K562 (cell line): ENCODE data around the gene SHISA4. TPM values are rescaled to one million over a fixed set of nuclear protein-coding genes. Genes with fewer than 3 reads are reported as not detected.
A peak's percentile ranks its signal among the peaks of the same experiment; 100 is the strongest.

Experiments
- CBFA2T3 ChIP-seq: fragments of 450-650 bp; IDR thresholded peaks from 2 replicates; pipeline ENCODE4 v1.6.1; 2017
- CBX1 ChIP-seq: sonication (generic); IDR thresholded peaks from 2 replicates; pipeline ENCODE4 v1.6.1; 2016; ENCODE audit warnings: antibody characterized with exemption, low read depth, mild to moderate bottlenecking
- CBX5 ChIP-seq: IDR thresholded peaks from 2 replicates; pipeline ENCODE4 v1.6.1; 2014; ENCODE audit warnings: low read depth, borderline replicate concordance
- CTBP1 ChIP-seq: fragments of 450-650 bp; IDR thresholded peaks from 2 replicates; pipeline ENCODE4 v1.6.1; 2016; ENCODE audit warnings: borderline replicate concordance
- E2F1 ChIP-seq: sonication (generic); formaldehyde crosslinking; IDR thresholded peaks from 2 replicates; pipeline ENCODE4 v1.8.1; 2023; ENCODE audit warnings: mild to moderate bottlenecking, missing genetic modification reagents, moderate library complexity
- E2F3 ChIP-seq: fragments of 250-450 bp; sonication (Bioruptor Pico); IDR thresholded peaks from 2 replicates; pipeline ENCODE4 v1.4.0; 2020; ENCODE audit warnings: mild to moderate bottlenecking
- HOXB6 ChIP-seq: fragments of 250-450 bp; sonication (Bioruptor Pico); IDR thresholded peaks from 2 replicates; pipeline ENCODE4 v1.5.1; 2022; ENCODE audit warnings: mild to moderate bottlenecking, borderline replicate concordance
- ILK ChIP-seq: fragments of 450-650 bp; IDR thresholded peaks from 2 replicates; pipeline ENCODE4 v1.6.1; 2016; ENCODE audit warnings: missing genetic modification characterization, low read depth, mild to moderate bottlenecking, missing compliant biosample characterization, moderate library complexity, borderline replicate concordance
- MYBL2 ChIP-seq, 2 experiments: fragments of 450-650 bp in 1 of 2; sonication (generic) in 1 of 2; formaldehyde crosslinking in 1 of 2; IDR thresholded peaks; 2 replicates each; pipeline versions ENCODE4 v1.6.1 to v1.8.1; 2017 to 2022; ENCODE audit warnings: borderline replicate concordance in 1 of 2, inconsistent platforms in 1 of 2, low read depth in 1 of 2, mild to moderate bottlenecking in 1 of 2, missing genetic modification reagents in 1 of 2, moderate library complexity in 1 of 2
- PTRF ChIP-seq: fragments of 450-650 bp; IDR thresholded peaks from 2 replicates; pipeline ENCODE4 v1.6.1; 2016; ENCODE audit warnings: mild to moderate bottlenecking, missing genetic modification characterization, missing compliant biosample characterization
- SMARCA4 ChIP-seq: fragments of 450-650 bp; IDR thresholded peaks from 2 replicates; pipeline ENCODE4 v1.6.1; 2016
- SMARCE1 ChIP-seq: fragments of 450-650 bp; IDR thresholded peaks from 2 replicates; pipeline ENCODE4 v1.7.1; 2016; ENCODE audit warnings: mild to moderate bottlenecking
- SPI1 ChIP-seq: IDR thresholded peaks from 2 replicates; pipeline ENCODE4 v1.6.1; 2011; ENCODE audit warnings: low read depth, low read length, control low read depth, borderline replicate concordance
- WHSC1 ChIP-seq: IDR thresholded peaks from one replicate; pipeline ENCODE4 v1.6.1; 2012; ENCODE audit warnings: low read length, control low read depth, inconsistent platforms
- ZBTB9 ChIP-seq: fragments of 450-650 bp; formaldehyde crosslinking; IDR thresholded peaks from 2 replicates; pipeline ENCODE4 v1.4.0; 2020; ENCODE audit warnings: mild to moderate bottlenecking, moderate library complexity
- polyA plus RNA-seq, 8 experiments: library from polyadenylated mRNA; depleted of rRNA in 4 of 8; stranded (reverse) in 5 of 8; unstranded in 3 of 8; fragments of >200 nt; fragmentation: Nextera tagmentation in 2 of 8; fragmentation: Illumina TruSeq in 1 of 8; extraction: Ambion mirVana in 2 of 8; extraction: Trizol in 1 of 8; gene quantifications; 2 replicates each; pipeline versions ENCODE4 v1.2.1 to v1.2.3, GENCODE V29; 2011 to 2014; ENCODE audit warnings: inconsistent platforms in 1 of 8, missing spikeins in 1 of 8
- total RNA-seq, 7 experiments: library from RNA; depleted of rRNA in 6 of 7; stranded (reverse); fragments of >200 nt in 6 of 7; fragmentation: Illumina TruSeq in 2 of 7; extraction: Trizol in 2 of 7; gene quantifications; 2 replicates each; pipeline versions ENCODE4 v1.2.1 to v1.2.3, GENCODE V29; 2011 to 2021; ENCODE audit warnings: low replicate concordance in 1 of 7

The SHISA4 gene
- total and polyA plus RNA-seq, 9 of the 15 experiments (the other 6 are each of a cell fraction or from before 2014, with no cell fraction given): 0.15 to 0.95 (median 0.68) TPM; not detected in 2

- TF ChIP-seq MYBL2 (IDR thresholded peaks at IDR 0.05; ENCODE audit: low read depth): no peak
- TF ChIP-seq MYBL2 (CRISPR knock-in tag; IDR thresholded peaks at IDR 0.05; ENCODE audit: borderline replicate concordance): no peak
- no peak for TF ChIP-seq WHSC1
- no peak for TF ChIP-seq ILK (tag)
- no peak for TF ChIP-seq CBX1
- TF ChIP-seq PTRF (tag): no peak
- TF ChIP-seq SMARCA4: 0 out of 2 replicates have a peak, but pooled peaks have one; percentile 22
- TF ChIP-seq SMARCE1: peak; percentile 19; the same call in 1 of the 2 replicates
- no peak for TF ChIP-seq CTBP1
- TF ChIP-seq ZBTB9 (CRISPR knock-in tag): peak; percentile 48; the same call in 1 of the 2 replicates
- no peak for TF ChIP-seq E2F1 (CRISPR knock-in tag)
- TF ChIP-seq SPI1: peak; percentile 90
- no peak for TF ChIP-seq CBX5
- TF ChIP-seq E2F3 (CRISPR knock-in tag): no peak
- peak; percentile 44; the same call in 1 of the 2 replicates for TF ChIP-seq CBFA2T3
- no peak for TF ChIP-seq HOXB6 (CRISPR knock-in tag)
Observed at GRCh38 chr1:201841265-201841912, 47.3 kb upstream of the SHISA4 start (continued).
